ENCODE measurements around the gene TBX1.
"Not testable (repeated sequence)": the region's sequence is repeated elsewhere in the genome, so short reads cannot be mapped to it uniquely, and the experiment has no call there.

Gene TBX1

DNA sequence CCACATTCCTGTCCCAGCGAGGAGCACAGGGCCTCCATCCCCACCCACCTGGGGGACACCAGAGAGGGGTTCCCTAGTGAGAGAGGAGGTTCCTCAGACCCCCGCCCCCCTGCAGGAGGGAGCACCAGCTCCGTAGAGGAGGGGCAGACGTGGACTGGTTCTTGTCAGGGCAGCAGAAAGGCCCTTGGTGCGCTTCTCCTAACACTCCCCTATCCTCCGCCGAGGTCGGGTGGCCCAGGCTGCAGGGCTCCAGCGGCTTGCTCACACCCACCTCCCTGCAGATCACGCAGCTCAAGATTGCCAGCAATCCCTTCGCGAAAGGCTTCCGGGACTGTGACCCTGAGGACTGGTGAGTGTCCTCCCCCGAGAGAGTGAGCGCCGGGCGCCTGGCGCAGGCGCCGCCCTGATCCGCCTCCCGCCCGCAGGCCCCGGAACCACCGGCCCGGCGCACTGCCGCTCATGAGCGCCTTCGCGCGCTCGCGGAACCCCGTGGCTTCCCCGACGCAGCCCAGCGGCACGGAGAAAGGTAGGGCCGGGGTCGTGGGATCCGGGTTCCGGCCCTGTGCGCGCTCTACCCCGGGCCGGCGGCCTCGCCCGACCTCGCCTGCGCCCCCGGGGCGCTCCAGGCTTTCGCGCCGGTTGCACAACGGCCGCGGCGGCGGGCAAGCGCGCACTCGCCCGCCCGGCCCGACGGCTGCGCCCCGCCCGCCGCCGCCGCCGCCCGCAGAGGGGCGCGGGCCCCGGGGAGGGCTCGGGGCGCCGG lies 5.1 kb downstream of the TBX1 start:
- no peak for DNase-seq (ENCODE audit: low read depth)

DNA sequence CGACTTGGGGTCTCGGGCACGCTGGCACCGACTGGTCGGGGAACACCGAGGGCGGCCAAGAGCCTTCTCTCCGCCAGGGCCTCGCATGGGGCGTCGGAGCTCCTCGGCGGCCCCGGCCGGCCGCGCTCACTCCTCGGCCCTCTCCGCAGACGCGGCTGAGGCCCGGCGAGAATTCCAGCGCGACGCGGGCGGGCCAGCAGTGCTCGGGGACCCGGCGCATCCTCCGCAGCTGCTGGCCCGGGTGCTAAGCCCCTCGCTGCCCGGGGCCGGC lies 5.6 kb downstream of the TBX1 start:
- DNase-seq (ENCODE audit: low read depth), result no peak

DNA sequence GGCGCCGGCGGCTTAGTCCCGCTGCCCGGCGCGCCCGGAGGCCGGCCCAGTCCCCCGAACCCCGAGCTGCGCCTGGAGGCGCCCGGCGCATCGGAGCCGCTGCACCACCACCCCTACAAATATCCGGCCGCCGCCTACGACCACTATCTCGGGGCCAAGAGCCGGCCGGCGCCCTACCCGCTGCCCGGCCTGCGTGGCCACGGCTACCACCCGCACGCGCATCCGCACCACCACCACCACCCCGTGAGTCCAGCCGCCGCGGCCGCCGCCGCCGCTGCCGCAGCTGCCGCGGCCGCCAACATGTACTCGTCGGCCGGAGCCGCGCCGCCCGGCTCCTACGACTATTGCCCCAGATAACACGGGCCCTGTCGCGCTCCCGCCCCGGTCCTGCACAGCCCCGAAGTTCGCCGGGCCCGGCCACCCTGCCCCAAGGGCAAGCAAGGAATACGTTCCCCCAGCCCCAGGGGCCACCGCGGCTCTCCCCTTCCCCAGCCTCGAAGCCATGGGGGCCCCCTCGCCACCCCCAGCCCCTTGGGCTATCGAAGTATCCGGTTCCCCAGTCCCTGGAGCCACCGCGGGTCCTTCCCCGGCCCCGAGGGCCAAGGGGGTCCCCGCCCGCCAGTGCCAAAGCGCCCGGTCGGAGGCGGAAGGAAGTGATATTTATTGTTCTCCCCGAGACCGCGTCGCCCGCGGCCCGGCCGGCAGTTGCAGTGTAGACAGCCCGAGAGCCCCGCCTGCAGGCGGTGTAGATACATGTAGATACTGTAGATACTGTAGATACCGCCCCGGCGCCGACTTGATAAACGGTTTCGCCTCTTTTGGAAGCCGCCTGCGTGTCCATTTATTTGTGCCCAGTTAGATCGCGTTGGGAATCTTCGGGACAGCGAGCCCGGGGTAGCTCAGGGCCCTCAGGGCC lies 6.2 kb downstream of the TBX1 start:
- DNase-seq (ENCODE audit: low read depth), result peak; percentile 10

DNA sequence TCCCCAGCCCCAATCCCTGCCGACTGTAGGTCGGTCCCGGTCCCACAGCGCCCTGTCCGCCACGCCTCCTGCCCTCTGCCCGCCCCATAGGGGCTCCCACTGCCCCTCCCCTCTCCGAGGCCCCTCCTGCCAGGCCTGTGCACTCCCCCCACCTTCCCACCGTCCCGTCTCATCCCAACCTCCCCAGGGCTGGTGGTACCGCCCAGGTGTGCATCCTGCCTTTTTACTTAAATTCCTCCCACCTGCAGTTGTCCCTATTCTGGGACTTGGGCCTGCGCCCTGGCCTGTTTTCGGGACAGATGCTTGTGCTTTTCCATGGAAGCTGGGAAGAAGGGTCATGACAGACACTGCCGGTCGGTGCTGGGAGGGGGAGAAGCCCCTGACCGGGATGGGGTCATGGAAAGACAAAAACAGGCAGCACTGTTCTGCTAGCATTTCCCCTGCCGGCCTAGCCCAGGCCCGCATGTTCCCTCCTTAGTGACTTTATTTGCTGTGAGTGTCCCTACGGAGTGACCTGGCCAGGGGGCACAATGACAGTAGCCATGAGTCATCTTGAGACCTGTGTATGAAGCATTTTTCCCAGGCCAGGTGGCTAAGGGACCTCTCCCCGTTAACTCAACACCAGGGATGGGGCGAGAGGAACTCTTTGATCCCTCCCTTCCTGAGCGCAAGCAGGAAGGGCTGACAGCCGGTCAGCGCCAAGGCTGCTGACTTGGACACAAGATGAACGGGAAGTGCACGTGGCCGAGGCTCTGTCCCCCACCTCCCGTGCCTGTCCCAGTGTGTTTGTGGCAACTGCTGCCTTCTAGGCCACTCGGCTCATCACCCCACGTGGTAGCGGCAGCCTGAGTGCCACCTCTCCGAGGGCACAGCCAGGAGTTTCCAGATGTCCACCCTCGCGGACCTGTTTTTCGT lies 7.1 kb downstream of the TBX1 start:
- no peak for DNase-seq (ENCODE audit: low read depth)

DNA sequence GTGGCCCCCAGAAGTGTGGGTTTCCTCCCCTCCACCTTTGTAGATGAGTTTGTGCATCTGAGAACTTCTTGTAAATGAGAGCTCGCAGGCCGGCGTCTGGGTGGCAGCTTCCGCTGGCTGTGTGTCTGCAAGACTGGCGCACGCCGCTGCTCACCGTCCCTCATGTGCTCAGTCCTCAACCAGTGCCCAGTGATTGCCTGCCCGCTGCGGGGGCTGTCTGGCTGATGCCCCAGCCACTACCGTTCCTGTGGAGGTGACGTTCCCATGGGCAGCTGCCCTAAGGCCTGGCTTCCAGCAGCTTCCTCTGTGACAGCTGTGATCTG lies 8.8 kb downstream of the TBX1 start:
- DNase-seq (ENCODE audit: low read depth), result no peak

DNA sequence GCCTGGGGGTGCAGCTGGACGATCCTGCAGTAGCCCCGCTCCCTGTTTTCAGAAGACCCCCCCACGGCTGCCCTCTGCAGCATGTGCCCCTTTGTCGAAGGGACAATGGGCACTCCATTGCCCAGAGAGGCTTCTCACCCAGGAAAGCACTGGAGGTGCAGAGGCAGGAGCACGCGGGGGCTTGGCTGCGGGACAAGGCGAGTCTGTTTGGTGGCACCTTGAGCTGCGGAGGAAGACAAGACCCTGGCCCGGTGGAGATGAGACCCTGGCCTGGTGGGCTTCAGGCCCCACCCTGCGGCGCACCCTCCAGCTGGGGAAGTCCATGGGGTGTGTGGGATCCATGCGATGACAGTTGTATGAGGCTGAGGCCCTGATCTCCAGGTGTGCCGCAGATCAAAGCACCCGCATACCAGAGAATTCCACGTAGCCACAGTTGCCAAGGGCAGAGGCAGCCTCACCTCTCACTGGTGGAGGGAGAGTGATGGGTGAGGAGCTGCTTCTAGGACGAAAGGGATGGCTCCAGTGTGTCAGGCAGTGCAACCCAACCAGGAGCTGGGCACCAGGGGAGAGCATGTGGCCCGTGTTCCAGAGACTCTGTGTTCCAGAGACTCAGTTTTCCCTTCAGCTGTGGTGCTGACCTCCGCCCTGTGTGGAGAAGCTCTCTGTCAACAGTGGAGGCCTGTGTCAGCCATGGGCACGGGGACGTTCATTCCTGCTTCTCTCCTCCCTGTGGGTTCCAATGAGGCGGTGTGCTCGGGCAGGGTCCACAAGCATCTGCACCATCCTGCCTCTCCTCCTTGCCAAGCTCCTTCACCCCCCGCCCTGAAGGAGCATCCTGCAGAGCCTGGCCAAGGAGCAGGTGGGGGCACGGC lies 10.0 kb downstream of the TBX1 start:
- DNase-seq (ENCODE audit: low read depth), result no peak

DNA sequence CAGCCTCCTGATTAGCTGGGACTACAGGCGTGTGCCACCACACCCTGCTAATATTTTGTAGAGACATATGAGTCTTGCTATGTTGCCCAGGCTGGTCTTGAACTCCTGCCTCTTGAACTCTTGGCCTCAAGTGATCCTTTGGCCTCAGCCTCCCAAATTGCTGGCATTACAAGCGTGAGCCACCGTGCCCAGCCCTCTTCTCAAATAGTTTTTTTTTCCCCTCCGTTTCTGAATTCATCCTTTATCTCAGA lies 11.8 kb downstream of the TBX1 start:
- DNase-seq (ENCODE audit: low read depth), result no peak

DNA sequence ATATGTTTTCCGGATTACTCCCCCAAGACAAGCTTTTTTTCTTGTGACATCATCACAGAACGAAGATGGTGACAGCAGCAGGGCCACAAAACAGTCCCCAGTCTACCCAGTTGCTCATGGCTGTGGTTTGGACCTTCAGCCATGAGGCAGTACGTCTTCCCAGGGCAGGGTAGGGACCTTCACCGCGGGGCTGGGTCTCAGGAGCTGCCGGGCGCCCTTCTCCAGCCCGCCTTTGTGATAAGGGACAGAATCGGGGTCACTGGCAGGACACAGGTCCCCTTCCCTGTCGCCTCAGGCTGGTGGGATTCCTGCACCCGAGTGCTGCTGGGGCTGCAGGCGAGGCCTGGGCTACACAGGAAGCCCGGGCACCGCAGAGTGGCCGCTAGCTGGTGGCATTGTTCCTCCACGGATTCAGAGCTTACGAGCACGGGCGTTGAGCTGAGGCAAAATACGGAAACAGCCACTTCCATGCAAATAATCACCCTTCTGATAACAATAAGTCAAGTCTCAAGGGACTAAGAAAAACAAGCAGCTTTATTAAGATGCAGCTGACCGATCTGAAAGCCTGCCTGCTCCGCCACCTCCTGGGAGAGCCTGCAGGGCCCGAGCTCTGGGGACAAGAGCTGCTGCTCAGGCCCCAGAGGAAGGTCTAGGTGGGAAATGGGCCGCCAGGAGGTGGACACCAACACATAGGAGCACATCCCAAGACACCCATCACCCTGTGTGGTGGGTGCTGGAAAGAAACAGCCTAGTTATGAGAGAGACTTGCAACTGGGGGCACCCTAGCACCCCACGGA lies 12.3 kb downstream of the TBX1 start:
- no peak for DNase-seq (ENCODE audit: low read depth)

DNA sequence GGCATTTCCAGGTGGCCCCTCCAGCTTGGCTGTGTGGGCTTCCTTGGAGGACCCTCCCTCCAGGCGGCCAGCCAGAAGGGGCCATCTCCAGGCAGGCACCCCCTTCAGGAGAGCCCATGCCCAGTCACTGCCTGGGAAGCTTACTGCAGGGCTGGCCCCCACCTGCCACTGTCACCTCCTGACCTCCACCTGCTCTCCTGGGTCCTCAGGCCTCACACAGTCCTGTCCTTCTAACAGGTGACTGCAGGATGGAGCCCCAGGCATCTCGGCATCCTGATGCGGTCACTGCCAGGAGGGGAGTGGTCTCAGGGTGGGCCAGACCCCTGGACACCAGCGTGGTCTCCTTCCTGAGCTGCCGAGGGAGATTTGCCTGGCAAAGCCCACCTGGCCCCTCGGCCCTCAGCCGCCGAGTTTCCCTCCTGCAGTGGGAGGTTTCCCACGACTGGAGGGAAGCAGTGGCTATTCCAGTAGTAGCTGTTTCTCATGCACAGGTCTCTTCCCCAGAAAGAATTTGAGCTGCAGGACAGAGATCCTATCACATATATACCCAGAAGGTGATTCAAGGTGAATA lies 13.0 kb downstream of the TBX1 start:
- no peak for DNase-seq (ENCODE audit: low read depth)

DNA sequence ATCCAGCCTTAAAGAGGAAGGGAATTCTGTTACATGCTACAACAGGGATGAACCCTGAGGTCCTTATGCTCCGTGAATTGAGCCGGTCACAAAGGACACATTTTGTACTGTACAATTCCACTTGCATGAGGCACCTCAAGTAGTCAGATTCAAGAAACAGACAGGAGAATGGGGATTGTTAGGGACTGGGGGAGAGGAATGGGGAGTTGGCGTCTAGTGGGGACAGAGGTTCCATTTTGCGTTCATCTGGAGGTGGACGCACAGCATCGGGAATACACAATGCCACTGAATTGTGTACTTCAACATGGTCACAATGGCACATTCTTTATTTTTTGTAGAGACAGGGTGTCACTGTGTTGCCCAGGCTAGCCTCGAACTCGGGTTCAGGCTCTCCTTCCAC lies 14.1 kb downstream of the TBX1 start:
- DNase-seq (ENCODE audit: low read depth), result no peak

DNA sequence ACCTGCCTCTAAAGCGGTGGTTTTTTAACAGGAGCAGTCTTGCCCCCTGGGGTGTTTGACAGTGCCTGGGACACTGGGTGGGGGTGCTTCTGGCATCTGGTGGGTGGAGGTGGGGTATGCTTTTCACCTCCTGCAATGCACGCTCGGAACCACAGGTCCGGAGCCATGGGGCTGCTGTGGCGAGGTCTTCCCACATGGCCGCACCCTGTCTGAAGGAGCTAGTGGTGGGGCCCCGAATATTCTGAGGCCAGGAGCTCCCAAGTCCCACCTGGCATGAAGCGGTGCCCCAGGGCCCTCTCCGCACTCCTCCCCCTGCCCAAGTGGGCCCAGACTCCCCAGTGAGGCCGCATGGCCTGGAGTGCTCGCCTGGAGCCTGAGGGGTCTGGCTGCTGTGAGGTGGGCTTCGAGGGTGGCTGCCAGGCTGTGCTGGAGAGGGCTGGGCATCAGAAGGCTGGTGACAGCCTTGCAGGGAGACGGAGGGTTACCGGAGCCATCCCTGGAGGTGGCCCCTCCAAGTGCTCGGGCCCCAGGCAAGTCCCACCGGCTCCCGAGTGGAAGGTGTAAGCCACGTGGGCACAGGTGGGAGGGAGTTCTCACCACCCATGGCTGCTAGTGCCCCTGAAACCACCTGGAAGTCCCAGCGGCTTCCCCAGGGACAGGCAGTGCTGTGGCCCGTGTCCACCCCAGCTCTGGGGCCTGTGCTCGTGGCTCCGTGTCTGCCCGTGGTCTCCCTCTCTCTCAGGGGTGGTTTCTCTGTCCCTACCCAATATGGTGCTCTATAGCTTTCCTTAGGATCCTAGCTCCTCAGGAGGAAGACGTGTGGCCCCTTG lies 15.1 kb downstream of the TBX1 start:
- no peak for DNase-seq (ENCODE audit: low read depth)

DNA sequence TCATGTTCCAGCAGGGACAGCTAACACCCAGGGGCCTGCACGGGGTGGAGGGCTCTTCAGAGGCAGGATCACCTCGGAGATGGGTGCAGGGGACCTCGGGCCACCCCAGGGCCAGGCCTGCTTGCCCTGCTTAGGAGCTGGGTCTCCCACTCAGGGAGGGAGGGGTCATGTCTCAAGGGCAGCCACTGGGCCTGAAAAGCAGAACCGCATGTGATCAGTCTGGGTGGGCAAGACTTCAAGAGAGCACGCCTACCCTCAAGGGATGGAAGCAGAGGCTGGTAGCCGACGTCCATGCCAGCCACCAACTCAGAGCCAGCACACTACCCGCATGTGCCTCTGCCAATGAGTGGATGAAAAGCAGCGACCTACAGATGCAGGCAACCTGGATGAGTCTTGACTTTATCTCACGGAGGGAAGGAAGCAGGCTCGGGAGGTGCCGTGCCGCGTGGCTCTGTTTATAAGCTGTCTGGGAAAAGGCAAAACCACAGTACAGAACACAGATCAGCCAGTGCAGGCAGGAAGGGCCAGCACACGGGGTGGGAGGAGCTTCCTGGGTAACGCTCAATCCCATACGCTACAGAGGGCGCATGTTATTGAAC lies 16.0 kb downstream of the TBX1 start:
- DNase-seq (ENCODE audit: low read depth), result no peak

DNA sequence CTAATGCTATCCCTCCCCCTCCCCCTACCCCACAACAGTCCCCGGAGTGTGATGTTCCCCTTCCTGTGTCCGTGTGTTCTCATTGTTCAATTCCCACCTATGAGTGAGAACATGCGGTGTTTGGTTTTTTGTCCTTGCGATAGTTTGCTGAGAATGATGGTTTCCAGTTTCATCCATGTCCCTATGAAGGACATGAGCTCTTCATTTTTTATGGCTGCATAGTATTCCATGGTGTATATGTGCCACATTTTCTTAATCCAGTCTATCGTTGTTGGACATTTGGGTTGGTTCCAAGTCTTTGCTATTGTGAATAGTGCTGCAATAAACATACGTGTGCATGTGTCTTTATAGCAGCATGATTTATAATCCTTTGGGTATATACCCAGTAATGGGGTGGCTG lies 16.6 kb downstream of the TBX1 start:
- not testable (repeated sequence) for DNase-seq (ENCODE audit: low read depth)

DNA sequence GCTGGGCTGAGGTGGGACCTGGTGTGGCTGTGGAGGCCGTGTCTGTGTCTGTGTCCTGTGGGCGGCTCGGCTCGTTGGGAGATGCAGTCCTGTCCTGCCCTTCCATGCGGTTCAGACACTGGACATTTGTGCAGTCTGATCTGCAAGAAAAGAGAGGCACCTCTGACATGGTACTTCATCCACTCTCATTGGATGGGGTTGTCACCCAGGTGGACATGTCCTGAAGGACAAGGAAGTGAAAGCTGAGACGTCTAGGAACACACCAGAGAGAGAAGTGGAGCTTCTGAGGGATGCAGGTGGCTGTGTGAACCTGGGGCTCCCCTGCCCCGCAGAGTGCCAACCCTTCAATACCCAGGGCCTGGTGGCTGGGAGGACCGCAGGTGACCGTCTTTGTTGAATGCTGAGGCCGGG lies 18.4 kb downstream of the TBX1 start:
- DNase-seq (ENCODE audit: low read depth), result no peak

DNA sequence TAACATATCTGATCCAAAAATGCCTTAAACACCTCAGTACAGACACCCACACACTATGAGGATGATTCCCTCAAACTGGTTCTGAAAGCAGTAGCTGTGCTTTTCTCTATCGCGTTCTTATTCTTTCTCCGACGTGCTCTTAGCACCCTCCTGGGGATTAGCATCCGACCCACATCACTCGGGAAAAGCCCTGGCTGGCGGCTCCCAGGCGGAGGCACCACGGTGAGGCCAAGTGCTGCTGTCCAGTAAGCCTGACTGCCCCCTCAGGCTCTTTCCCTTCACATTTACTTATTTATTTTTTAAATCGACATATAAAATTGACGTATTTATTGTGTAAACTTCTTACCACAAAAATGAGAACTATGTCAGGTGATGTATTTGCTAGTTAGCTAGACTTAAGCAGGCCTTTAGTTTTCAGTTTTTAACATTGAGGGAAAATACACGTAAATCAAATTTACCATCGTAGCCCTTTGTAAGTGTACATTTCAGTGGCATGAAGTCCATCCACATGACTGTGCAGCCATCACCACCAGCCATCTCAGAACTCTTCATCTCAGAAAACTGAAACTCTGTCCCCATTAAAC lies 19.2 kb downstream of the TBX1 start:
- no peak for DNase-seq (ENCODE audit: low read depth)

DNA sequence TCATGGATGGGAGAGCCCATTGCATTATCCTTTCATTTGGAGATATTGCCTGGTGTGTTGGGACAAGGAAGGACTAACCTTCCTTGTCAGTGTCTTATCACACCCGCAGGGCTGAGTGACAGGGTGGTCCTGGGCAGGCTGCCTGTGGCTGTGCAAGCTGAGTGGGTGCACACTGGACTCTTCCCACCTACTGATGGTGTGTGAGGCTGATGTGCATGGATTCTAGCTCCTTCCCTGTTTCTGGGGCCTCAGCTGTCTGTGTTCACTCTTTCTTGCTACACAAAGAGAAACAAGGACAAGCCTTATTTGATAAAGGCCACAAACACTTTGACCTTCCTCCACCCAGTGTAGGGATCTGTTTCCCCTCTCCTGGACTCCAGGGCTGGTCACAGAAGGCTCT lies 22.0 kb downstream of the TBX1 start:
- no peak for DNase-seq (ENCODE audit: low read depth)

DNA sequence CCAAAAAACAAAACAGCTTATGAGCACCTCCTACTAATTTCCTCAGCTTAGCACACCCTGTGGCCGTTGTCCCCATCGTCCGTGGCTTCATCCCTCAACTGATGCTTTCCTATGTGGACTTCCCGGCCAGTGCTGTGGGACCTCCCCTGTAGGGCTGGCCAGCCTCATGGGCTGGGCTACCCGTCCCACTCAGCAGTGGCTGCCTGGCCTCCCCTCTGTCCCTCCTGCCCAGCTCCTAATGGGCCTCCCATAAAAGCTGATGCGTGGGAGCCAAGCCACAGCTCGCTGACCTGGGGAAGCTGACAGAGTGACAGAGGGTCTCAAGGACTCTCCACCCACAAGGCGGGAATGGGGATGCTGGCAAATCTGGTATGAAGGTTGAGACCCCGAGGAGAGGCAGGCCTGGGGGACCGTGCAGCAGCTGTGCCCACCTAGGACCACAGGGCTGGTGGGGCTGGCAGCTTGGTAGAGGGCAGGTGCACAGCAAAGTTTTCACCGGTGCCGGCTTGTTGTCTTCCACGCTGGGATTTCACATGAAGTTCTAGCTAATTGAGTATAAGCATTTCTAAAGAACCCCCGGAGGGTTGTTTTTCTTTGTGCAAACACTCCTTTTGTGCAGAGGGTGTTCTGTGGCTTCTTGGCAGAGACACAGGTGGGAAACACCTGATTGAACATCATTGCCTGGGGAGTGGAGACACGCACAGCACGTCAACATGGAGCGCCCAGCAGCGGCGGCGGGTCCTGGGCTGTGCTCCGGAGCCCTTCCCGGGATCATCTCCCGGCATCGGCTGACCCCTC lies 23.2 kb downstream of the TBX1 start:
- no peak for DNase-seq (ENCODE audit: low read depth)
